ACC112 (cell line): ENCODE data around the gene SRGAP3.

Experiments
- H2AFZ ChIP-seq: fragments of 200-600 bp; sonication (generic); one replicate; pipeline ENCODE4 v1.6.0; 2017; ENCODE audit warnings: antibody characterized with exemption, low read length; ENCODE audit not compliant: unreplicated experiment
- H3K27ac ChIP-seq: fragments of 200-600 bp; sonication (generic); 2 replicates; pipeline ENCODE4 v1.5.1; 2014; ENCODE audit warnings: low read depth, mild to moderate bottlenecking, antibody characterized with exemption, low read length, moderate library complexity
- H3K27me3 ChIP-seq: fragments of 200-600 bp; sonication (generic); 2 replicates; pipeline ENCODE4 v1.6.1; 2014; ENCODE audit warnings: mild to moderate bottlenecking, antibody characterized with exemption, low read length, moderate library complexity, mixed read lengths; ENCODE audit not compliant: insufficient read depth
- H3K36me3 ChIP-seq: fragments of 200-600 bp; sonication (generic); 2 replicates; pipeline ENCODE4 v1.6.1; 2016; ENCODE audit warnings: mild to moderate bottlenecking, antibody characterized with exemption, low read length, moderate library complexity, mixed read lengths; ENCODE audit not compliant: insufficient read depth
- H3K4me1 ChIP-seq: fragments of 200-600 bp; sonication (generic); one replicate; pipeline ENCODE4 v1.6.1; 2016; ENCODE audit warnings: low read length, mixed read lengths; ENCODE audit not compliant: insufficient read depth, unreplicated experiment, control insufficient read depth
- H3K4me3 ChIP-seq: fragments of 200-600 bp; sonication (generic); 2 replicates; pipeline ENCODE4 v1.5.1; 2014; ENCODE audit warnings: mild to moderate bottlenecking, low read depth, low read length
- H3K79me2 ChIP-seq: fragments of 200-600 bp; sonication (generic); one replicate; pipeline ENCODE4 v1.6.0; 2016; ENCODE audit warnings: low read length; ENCODE audit not compliant: control insufficient read depth, unreplicated experiment, insufficient read depth

SRGAP3 gene

DNA sequence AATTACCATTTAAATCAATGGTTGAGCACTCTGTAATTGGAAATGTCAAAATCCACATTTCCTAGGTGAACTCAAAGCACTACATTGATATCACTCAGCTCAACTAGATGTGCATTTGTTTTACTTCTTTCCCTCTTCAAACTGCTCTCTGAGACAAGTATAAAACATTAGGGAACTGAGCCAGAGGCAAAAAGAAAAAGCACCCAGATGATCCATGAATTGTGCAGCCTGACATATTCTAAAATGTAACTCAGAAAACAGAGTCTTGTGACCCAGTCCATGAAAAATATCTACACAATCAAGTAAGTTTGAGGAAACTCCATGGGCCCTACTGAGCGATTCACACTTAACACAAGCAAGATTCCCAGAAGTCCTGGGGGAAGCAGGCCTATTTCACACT, 9.8 kb downstream of the SRGAP3 start:
- H3K27ac ChIP-seq = no peak overlapping the region
- no peak overlapping the region for H2AFZ ChIP-seq
- no peaks in the 10 kb centered on the region for H3K4me1 ChIP-seq
- H3K4me3 ChIP-seq = no peak overlapping the region
- H3K36me3 ChIP-seq = no peaks in the 10 kb centered on the region
- no peaks in the 10 kb centered on the region for H3K79me2 ChIP-seq
- peaks cover 25% of the 10 kb centered on the region for H3K27me3 ChIP-seq

DNA sequence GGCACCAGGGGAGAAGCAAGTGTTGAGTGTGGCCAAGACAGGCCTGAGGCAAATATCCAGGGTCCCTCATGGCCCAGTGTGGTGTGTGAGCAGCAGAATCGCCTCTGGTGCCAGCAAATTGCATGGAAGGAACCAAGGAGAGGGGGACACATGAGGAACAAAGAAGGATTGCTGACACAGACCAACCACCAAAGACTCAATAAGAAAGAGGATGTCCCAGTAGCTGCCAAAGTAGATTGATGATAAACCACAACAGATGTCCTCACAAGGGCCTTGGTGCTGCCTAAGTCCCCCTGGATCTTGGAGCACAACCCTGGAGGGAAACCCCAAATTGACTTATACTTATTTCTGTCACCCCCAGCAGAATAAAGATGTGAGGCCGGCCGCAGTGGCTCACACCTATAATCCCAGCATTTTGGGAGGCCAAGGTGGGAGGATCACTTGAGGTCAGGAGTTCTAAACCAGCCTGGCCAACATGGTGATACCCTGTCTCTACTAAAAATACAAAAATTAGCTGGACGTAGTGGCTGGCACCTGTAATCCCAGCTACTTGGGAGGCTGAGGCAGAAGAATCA, 10.6 kb downstream of the SRGAP3 start:
- Histone ChIP-seq H2AFZ (no peak overlapping the region), H3K79me2 (no peaks in the 10 kb centered on the region), H3K4me1 (no peaks in the 10 kb centered on the region), H3K36me3 (no peaks in the 10 kb centered on the region), H3K4me3 (no peak overlapping the region), H3K27me3 (peaks cover 32% of the 10 kb centered on the region), H3K27ac (no peak overlapping the region)

DNA sequence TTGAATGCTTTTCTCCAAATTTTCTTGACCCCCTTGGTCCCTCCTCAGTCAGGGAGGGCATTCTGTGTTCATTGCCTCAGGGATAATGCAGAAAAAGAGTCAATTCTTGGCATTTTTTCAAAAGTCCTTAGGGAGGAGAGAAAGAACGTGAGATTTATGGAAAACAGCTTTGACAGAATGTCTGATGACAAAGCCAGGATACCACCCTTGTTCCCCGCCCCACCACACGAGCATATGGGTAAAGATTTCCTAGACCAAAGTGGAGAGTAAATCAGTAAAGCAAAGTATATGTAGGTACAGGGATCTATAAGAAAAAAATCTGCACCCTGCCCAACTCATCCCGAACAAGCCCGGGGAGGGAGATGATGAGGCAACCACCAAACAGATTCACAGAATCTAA, 11.2 kb downstream of the SRGAP3 start:
- no peak overlapping the region for H3K27ac ChIP-seq
- H3K4me3 ChIP-seq = no peak overlapping the region
- H3K27me3 ChIP-seq = peaks cover 37% of the 10 kb centered on the region
- no peak overlapping the region for H2AFZ ChIP-seq
- H3K4me1 ChIP-seq = no peaks in the 10 kb centered on the region
- H3K36me3 ChIP-seq = no peaks in the 10 kb centered on the region
- no peaks in the 10 kb centered on the region for H3K79me2 ChIP-seq

DNA sequence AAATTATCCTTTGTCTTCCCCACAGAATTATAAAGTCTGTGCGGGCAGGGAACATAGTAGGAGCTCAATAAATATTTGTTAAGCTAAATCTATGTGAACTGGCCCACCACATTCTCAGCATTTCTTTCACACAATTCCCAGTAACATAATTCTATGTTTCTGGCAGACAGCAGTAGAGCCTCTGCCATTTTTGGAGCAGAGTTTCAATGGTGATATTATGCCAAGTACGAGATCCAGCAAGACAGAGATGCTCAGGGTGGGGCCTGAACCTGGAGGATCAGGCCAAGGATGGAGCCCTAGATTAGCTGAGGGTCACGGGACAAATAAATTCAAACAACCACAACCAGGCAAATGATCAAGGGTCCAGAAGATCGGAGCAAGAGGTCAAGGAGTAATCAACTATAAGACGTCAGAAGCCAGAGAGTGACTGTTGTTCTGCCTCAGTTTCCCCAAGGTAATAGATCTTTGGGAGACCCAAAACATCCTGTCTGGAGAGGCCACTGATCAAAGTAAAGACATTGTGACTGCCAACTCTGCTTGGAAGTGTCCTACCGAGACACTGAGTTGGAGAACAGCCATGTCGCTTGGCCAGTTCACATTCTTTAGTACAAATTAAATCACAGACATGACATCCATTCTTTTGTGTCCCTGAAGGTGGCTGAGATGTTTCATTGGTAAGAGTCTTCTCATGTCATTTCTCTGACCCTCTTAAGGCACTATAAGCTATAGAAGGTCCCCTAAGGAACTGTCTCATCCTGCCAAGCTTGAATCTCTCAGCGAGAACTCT, 15.4 kb downstream of the SRGAP3 start:
- H3K27me3 ChIP-seq = peaks cover 44% of the 10 kb centered on the region
- no peak overlapping the region for H3K27ac ChIP-seq
- no peak overlapping the region for H2AFZ ChIP-seq
- H3K4me1 ChIP-seq = no peaks in the 10 kb centered on the region
- H3K4me3 ChIP-seq = no peak overlapping the region
- H3K79me2 ChIP-seq = no peaks in the 10 kb centered on the region
- no peaks in the 10 kb centered on the region for H3K36me3 ChIP-seq

DNA sequence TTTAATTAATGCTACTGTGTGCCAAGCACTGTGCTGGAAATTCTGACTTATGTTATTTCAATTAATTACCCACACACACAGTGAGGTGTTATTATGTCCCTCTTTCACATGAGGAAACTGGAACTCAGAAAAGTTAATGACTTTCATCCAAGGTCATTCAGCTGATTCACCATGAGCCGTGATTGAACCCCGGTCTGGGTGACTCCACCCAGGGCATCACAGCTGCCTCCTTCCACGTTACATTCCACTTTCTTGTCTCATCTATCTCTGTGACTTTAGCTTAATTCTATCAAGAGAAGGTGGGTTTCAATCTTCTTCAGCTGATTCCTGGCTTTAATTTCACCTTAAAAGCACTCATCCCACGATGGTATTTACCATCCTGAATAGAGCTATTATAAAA, 16.3 kb downstream of the SRGAP3 start:
- Histone ChIP-seq H3K4me3 (no peak overlapping the region), H3K4me1 (no peaks in the 10 kb centered on the region), H3K27ac (no peak overlapping the region), H3K79me2 (no peaks in the 10 kb centered on the region), H3K36me3 (no peaks in the 10 kb centered on the region), H2AFZ (no peak overlapping the region), H3K27me3 (peaks cover 44% of the 10 kb centered on the region)

DNA sequence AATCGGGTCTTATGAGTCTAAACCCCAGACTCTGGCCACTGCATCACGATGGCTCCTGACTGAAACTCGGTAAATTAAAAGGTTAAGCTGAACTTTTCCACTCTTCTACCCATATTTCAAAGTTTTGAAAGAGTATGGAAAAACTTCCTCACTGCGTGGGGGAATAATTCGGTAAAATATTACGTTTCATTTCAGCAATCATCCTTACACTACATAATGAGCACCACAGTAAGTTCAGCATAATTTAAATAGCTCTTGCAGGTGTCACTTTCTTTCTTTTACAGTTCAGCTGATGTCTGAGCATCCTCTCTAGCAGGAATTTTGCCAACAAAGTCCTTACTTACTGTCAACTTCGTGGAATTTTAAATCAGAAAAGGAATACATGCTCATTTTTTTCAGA, 17.5 kb downstream of the SRGAP3 start:
- peaks cover 39% of the 10 kb centered on the region for H3K27me3 ChIP-seq
- H3K27ac ChIP-seq = no peak overlapping the region
- H3K4me3 ChIP-seq = no peak overlapping the region
- no peak overlapping the region for H2AFZ ChIP-seq
- no peaks in the 10 kb centered on the region for H3K36me3 ChIP-seq
- no peaks in the 10 kb centered on the region for H3K4me1 ChIP-seq
- no peaks in the 10 kb centered on the region for H3K79me2 ChIP-seq

DNA sequence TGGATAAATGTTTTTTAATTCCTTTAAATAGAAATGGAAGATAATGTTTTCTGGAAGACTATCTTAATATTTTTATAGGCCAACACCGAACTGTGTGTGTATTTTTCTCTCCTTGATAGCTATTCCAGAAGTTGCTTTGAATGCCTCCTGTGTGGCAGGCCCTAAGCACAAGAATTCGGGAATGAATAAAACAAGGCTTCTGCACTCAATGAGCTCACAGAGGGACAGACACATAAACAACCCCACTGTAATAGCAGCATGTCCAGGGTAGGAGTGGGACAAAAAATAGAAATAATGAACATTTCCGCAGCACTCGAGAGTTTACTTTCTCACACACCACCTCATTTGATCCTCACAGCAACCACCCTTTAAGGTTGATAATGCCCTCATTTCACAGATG, 18.0 kb downstream of the SRGAP3 start:
- no peak overlapping the region for H3K4me3 ChIP-seq
- no peak overlapping the region for H2AFZ ChIP-seq
- H3K4me1 ChIP-seq = no peaks in the 10 kb centered on the region
- peaks cover 39% of the 10 kb centered on the region for H3K27me3 ChIP-seq
- no peaks in the 10 kb centered on the region for H3K79me2 ChIP-seq
- H3K27ac ChIP-seq = no peak overlapping the region
- no peaks in the 10 kb centered on the region for H3K36me3 ChIP-seq

DNA sequence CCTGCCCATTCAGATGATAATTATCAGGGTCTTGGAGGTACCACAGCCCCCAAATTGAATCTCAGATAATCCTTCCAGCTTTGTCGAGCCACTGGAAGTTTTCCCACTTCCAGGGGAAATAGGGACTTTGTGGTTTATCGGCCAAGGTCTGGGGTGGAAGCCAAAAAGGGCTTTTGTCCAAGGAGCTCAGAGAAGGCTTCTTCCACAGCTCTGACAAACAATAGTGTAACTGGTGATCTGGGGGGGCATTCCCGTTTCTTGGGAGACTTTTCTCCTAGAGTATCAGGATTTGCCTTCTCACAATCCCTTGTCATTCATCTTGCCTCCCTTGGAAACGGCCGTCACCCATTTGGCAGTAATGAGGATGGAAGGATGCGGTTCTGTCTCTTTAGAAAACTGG, 18.4 kb downstream of the SRGAP3 start:
- no peak overlapping the region for H3K4me3 ChIP-seq
- no peak overlapping the region for H3K27ac ChIP-seq
- H3K79me2 ChIP-seq = no peaks in the 10 kb centered on the region
- peaks cover 35% of the 10 kb centered on the region for H3K27me3 ChIP-seq
- no peaks in the 10 kb centered on the region for H3K36me3 ChIP-seq
- no peak overlapping the region for H2AFZ ChIP-seq
- no peaks in the 10 kb centered on the region for H3K4me1 ChIP-seq

DNA sequence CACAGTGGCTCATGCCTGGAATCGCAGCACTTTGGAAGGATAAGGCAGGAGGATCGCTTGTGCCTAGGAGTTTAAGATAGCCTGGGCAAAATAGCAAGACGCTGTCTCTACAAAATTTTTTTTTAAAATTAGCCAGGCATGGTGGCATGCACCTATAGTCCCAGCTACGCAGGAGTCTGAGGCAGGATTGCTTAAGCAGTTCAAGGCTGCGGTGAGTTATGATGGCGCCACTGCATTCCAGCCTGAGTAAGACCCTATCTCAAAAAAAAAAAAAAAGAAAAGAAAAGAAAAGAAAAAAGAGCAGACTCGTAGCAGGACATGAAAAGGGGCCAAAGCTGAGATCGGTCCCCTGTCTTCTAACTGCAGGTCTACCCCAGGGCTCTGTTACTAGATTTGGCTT, 18.9 kb downstream of the SRGAP3 start:
- no peaks in the 10 kb centered on the region for H3K79me2 ChIP-seq
- no peaks in the 10 kb centered on the region for H3K36me3 ChIP-seq
- no peak overlapping the region for H3K4me3 ChIP-seq
- no peak overlapping the region for H3K27ac ChIP-seq
- peaks cover 32% of the 10 kb centered on the region for H3K27me3 ChIP-seq
- no peak overlapping the region for H2AFZ ChIP-seq
- no peaks in the 10 kb centered on the region for H3K4me1 ChIP-seq

DNA sequence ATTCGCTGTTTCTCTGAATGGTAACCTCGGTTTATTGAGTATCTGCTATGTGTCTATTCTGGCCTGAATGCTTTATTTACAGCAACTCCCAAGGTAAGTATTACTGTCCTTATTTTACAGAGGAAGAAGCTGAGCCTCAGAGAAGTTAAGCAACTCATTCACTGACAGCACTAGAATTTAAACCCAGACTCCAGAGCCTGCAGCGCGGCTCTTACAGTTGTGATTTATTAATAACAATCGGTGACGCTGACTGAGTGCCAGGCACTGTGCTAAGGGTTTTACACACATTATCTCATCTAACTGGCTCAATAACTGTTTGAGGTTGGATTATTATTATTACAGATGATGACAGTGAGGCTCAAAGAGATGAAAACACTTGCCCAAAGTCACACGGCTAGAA, 19.6 kb downstream of the SRGAP3 start:
- Histone ChIP-seq H3K27ac (no peak overlapping the region), H3K27me3 (peaks cover 29% of the 10 kb centered on the region), H2AFZ (no peak overlapping the region), H3K36me3 (no peaks in the 10 kb centered on the region), H3K4me1 (no peaks in the 10 kb centered on the region), H3K79me2 (no peaks in the 10 kb centered on the region), H3K4me3 (no peak overlapping the region)

DNA sequence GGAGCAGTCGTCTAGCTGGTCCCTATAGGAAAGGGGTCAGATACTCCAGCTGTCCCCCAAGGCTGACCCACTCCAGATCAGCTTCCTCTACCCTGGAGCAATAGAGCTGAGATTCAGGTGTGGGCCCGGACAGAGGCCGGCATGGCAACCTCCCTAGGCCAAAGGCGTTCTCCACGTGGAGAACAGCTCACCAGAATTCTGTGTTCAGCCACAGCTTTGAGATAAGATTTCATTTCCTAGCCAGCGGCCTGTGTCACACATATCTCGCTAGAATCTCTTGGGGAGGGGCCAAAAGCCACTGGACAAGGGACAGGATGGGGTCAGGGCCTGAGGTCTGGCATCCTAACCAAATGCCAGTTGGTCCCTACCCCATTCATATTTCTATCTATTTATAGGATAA, 20.1 kb downstream of the SRGAP3 start:
- Histone ChIP-seq H3K27me3 (peaks cover 23% of the 10 kb centered on the region), H3K4me1 (peaks cover 2% of the 10 kb centered on the region), H3K36me3 (no peaks in the 10 kb centered on the region), H3K4me3 (no peak overlapping the region), H3K79me2 (no peaks in the 10 kb centered on the region), H2AFZ (no peak overlapping the region), H3K27ac (no peak overlapping the region)
